Loucy (cell line): Measurements from ENCODE around the gene MRPS31.

Experiments
- CTCF ChIP-seq: fragments of 200-600 bp; sonication (generic); conservative IDR thresholded peaks from 2 replicates; pipeline ENCODE4 v1.5.1; 2014; ENCODE audit warnings: mild to moderate bottlenecking, antibody characterized with exemption, low read length
- EZH2phosphoT487 ChIP-seq: fragments of 200-600 bp; IDR thresholded peaks from 2 replicates; pipeline ENCODE4 v1.6.1; 2018; ENCODE audit warnings: antibody characterized with exemption, mild to moderate bottlenecking, moderate library complexity, borderline replicate concordance

GRCh38 chr13:40770934-40771618 is at the start of gene MRPS31:
- TF ChIP-seq EZH2phosphoT487 (no peak), CTCF (no peak)
